Activated naive CD8-positive, alpha-beta T cell (primary cell): ENCODE data around the gene GTF2A1.
"Not testable (repeated sequence)": the region's sequence is repeated elsewhere in the genome, so short reads cannot be mapped to it uniquely, and the experiment has no call there.

Experiments used
- H3K27ac Mint-ChIP-seq: one replicate; pipeline ENCODE4 v1.8.0; 2021; ENCODE audit warnings: mixed read lengths
- H3K27me3 Mint-ChIP-seq: one replicate; pipeline ENCODE4 v1.8.0; 2021; ENCODE audit warnings: mixed read lengths
- H3K36me3 Mint-ChIP-seq: one replicate; pipeline ENCODE4 v1.8.0; 2021; ENCODE audit warnings: mixed read lengths
- H3K4me1 Mint-ChIP-seq: one replicate; pipeline ENCODE4 v1.8.0; 2021; ENCODE audit warnings: low read depth, mixed read lengths
- H3K4me3 Mint-ChIP-seq: one replicate; pipeline ENCODE4 v1.8.0; 2021; ENCODE audit warnings: mild to moderate bottlenecking, mixed read lengths
- H3K9me3 Mint-ChIP-seq: one replicate; pipeline ENCODE4 v1.8.0; 2021; ENCODE audit warnings: low read depth, mixed read lengths

The GTF2A1 gene

DNA sequence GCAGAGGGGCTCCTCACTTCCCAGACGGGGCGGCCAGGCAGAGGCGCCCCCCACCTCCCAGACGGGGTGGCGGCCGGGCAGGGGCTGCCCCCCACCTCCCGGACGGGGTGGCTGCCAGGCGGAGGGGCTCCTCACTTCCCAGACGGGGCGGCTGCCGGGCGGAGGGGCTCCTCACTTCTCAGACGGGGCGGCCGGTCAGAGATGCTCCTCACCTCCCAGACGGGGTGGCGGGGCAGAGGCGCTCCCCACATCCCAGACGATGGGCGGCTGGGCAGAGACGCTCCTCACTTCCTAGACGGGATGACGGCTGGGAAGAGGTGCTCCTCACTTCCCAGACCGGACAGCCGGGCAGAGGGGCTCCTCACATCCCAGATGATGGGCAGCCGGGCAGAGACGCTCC, 23.7 kb upstream of the GTF2A1 start:
- not testable (repeated sequence) for H3K27ac Mint-ChIP-seq

DNA sequence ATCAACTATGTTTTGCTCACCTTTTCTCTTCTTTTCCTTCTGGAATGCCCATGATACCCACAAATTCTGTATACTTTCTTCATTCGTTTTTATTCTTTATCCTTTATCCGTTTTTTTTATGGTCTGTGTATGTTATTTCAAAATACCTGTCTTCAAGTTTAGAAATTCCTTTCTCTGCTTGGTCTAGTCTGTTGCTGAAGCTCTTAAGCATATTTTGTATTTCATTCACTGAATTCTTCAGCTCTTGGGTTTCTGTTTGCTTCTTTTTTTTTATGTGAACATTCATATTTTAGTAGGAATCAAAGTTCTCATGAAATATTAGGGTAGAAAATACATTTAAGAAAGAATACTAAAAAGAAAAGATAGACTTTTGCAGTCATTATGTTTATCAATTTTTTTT, 22.7 kb upstream of the GTF2A1 start:
- H3K27ac Mint-ChIP-seq = no peak overlapping the region
- H3K4me3 Mint-ChIP-seq = no peak overlapping the region
- peaks cover 3% of the 10 kb centered on the region for H3K36me3 Mint-ChIP-seq
- H3K9me3 Mint-ChIP-seq = peaks cover 12% of the 10 kb centered on the region
- peaks cover 3% of the 10 kb centered on the region for H3K27me3 Mint-ChIP-seq
- no peaks in the 10 kb centered on the region for H3K4me1 Mint-ChIP-seq

More for the DNA sequence above, 23.7 kb upstream of the GTF2A1 start:
- peaks cover 12% of the 10 kb centered on the region for H3K9me3 Mint-ChIP-seq
- not testable (repeated sequence) for H3K4me3 Mint-ChIP-seq, H3K27me3 Mint-ChIP-seq, H3K4me1 Mint-ChIP-seq, H3K36me3 Mint-ChIP-seq

DNA sequence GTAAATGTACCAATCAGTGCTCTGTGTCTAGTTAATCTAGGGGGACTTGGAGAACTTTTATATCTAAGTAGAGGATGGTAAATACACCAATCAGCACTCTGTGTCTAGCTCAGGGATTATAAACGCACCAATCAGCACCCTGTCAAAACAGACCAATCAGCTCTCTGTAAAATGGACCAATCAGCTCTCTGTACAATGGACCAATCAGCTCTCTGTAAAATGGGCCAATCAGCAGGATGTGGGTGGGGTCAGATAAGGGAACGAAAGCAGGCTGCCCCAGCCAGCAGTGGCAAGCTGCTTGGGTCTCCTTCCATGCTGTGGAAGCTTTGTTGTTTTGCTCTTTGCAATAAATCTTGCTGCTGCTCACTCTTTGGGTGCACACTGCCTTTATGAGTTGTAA, 16.1 kb upstream of the GTF2A1 start:
- not testable (repeated sequence) for H3K9me3 Mint-ChIP-seq, H3K4me3 Mint-ChIP-seq, H3K36me3 Mint-ChIP-seq, H3K4me1 Mint-ChIP-seq, H3K27ac Mint-ChIP-seq, H3K27me3 Mint-ChIP-seq

DNA sequence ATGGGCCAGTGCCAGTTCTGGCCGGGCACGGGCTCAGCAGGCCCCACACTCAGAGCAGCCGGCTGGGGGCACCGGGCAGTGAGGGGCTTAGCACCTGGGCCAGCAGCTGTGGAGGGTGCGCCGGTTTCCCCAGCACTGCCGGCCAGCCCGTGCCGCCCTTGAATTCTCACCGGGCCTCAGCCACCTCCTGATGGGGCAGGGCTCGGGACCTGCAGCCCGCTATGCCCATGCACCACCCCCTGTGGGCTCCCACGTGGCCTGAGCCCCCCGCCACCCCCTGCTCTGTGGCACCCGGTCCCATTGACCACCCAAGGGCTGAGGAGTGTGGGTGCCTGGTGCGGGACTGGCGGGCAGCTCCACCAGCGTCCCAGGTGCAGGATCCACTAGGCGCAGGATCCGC, 15.4 kb upstream of the GTF2A1 start:
- no peaks in the 10 kb centered on the region for H3K27me3 Mint-ChIP-seq
- no peak overlapping the region for H3K4me3 Mint-ChIP-seq
- H3K9me3 Mint-ChIP-seq = no peaks in the 10 kb centered on the region
- H3K4me1 Mint-ChIP-seq = peaks cover 3% of the 10 kb centered on the region
- no peaks in the 10 kb centered on the region for H3K36me3 Mint-ChIP-seq
- no peak overlapping the region for H3K27ac Mint-ChIP-seq

DNA sequence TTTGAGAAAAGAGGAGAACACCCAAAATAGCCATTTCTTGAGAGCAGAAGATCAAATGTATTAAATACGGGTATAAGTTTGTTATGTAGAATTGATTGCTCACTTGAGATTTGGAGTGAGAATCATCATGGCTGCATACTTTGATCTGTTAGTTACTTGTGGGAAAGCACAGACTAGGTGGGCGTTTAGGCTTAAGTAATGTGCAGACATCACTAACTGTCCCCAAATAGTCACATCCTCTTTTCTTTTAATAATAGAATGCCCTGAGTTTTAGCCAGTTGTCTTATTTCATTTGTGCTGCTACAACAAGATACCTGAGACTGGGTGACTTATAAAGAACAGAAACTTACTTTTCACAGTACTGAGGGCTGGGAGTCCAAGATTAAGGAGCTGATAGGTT, 14.3 kb upstream of the GTF2A1 start:
- no peaks in the 10 kb centered on the region for H3K9me3 Mint-ChIP-seq
- H3K36me3 Mint-ChIP-seq = no peaks in the 10 kb centered on the region
- H3K4me3 Mint-ChIP-seq = no peak overlapping the region
- H3K27ac Mint-ChIP-seq = no peak overlapping the region
- H3K4me1 Mint-ChIP-seq = peaks cover 3% of the 10 kb centered on the region
- H3K27me3 Mint-ChIP-seq = no peaks in the 10 kb centered on the region

DNA sequence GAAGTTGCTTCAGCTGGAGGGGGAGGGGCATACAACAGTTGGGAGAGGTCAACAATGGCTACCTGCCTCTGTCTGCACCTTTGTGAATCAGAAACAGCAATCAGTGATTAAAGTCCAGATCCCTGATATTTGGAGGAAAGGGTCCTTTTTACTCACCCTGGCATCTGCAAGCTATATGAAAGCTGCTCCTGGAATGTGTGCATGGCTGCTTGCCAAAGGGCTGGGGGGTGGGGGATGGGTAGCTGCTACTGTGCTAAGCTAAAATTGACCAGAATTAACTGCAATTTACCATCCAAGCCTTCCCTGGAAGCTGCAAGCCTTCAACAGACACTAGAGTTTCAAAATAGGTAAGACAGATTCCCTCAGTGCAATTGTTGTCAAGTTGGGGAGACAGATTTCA, 13.5 kb upstream of the GTF2A1 start:
- Mint-ChIP-seq H3K4me3 (no peak overlapping the region), H3K27ac (no peak overlapping the region), H3K4me1 (peaks cover 3% of the 10 kb centered on the region), H3K36me3 (no peaks in the 10 kb centered on the region), H3K9me3 (no peaks in the 10 kb centered on the region), H3K27me3 (no peaks in the 10 kb centered on the region)

DNA sequence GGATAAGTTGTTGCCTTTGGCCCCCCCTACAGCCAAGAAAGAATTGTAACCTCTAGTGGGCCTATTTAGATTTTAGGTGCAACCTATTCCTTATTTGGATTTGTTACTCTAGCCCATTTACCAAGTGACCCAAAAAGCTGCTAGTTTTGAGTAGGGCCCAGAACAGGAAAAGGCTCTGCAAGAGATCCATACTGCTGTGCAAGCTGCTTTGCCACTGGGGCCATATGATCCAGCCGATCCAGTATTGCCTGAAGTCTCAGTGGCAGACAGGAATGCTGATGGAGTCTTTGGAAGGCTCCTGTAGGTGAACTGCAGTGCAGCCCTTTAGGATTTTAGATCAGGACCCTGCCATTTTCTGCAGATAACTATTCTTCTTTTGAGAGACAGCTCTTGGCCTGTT, 12.9 kb upstream of the GTF2A1 start:
- Mint-ChIP-seq H3K4me3 (no peak overlapping the region), H3K36me3 (no peaks in the 10 kb centered on the region), H3K27me3 (no peaks in the 10 kb centered on the region), H3K4me1 (peaks cover 3% of the 10 kb centered on the region), H3K27ac (no peak overlapping the region), H3K9me3 (no peaks in the 10 kb centered on the region)

DNA sequence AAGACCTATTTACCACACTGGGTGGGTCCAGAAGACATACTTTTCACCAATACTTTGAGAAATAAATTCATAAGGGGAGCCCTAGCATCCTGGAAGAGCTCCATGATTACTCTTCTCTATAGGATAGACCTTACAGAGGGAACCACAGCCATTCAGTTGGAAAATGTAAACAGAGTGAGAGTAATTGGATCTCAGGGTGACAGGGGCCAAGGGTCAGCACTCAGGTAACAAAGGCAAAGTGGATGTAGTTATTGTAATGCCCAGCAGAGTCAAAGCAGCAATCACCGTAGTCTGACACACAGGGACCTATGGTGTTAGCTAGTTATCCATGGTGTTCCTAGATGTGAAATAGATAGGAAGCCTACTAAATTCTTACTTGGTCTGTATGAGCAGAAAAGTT, 10.8 kb upstream of the GTF2A1 start:
- Mint-ChIP-seq H3K27me3 (no peaks in the 10 kb centered on the region), H3K4me3 (no peak overlapping the region), H3K9me3 (no peaks in the 10 kb centered on the region), H3K27ac (no peak overlapping the region), H3K4me1 (peaks cover 3% of the 10 kb centered on the region), H3K36me3 (no peaks in the 10 kb centered on the region)

DNA sequence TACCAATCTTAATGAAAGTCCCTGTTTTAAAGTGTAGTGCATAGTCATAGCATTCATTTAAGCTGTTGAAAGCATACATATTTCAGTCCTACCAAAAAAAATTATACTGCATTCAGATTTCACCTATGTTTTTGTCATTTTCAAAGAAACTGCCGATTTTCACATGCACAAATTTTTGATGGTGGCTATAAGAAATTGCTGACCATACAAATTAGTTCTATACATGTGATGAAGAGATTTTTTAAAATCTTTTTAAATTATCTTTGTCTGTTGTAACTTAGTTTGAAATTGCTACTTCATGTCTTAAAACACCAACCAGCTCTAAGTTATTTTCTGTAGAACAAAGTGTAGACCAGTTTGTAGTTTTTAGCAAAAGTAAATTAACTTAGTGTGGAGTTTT, 3.5 kb upstream of the GTF2A1 start:
- no peaks in the 10 kb centered on the region for H3K9me3 Mint-ChIP-seq
- H3K36me3 Mint-ChIP-seq = peaks cover 2% of the 10 kb centered on the region
- peaks cover 10% of the 10 kb centered on the region for H3K4me1 Mint-ChIP-seq
- H3K27me3 Mint-ChIP-seq = no peaks in the 10 kb centered on the region
- no peak overlapping the region for H3K27ac Mint-ChIP-seq
- no peak overlapping the region for H3K4me3 Mint-ChIP-seq

DNA sequence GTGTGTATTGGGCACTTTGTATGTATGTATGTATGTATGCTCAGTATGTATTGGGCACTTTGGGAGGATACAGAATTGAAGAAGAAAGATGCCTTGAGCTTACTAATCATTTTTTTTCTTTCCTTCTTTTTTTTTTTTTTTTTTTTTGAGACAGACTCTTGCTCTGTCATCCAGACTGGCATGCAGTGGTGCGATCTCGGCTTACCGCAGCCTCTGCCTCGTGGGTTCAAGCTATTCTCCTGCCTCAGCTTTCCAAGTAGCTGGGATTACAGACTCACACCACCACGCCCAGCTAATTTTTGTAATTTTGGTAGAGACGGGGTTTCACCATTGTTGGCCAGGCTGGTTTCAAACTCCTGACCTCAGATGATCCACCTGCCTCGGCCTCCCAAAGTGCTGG, 3.0 kb upstream of the GTF2A1 start:
- H3K4me3 Mint-ChIP-seq = not testable (repeated sequence)

DNA sequence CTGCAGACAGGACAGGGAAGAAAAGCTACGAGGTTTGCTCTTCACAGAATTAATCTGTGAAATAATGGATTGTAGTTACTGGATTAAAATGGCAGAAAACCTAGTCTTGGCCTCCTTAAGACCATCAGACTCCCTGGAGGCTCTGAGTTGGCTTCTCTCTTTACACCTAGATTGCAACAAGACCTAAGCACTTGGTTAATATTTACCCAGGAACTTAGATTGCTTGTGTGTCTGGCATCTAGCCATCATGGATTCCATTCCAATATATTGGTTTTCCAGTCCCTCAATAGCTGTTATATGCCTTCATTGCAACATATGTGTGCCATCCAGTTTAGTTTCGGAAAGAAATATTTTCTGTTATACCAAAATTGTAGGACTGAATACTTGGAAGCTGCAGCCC, 1.9 kb upstream of the GTF2A1 start:
- H3K4me3 Mint-ChIP-seq = peak overlapping the region; percentile 28

More for the DNA sequence above, 3.0 kb upstream of the GTF2A1 start:
- H3K27me3 Mint-ChIP-seq, H3K36me3 Mint-ChIP-seq, H3K9me3 Mint-ChIP-seq, H3K27ac Mint-ChIP-seq: not testable (repeated sequence)
- peaks cover 13% of the 10 kb centered on the region for H3K4me1 Mint-ChIP-seq

DNA sequence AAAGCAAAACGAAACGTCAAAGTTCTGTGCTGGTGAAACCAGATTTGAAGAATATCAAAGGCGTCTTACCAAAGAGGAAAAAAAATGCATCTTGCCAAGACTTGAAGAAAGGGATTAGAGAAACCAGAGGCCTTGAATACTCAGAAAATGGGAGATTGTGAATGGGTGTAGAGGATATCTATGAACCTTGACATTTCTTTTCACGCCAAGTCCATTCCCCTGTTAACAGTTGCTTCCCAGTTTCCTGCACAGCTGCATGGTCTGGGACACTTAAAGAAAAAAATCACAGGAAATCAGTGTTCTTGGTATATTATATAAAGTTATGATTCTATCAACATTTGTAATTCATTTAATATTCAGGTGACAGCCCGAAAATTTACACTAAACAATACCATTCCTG, 1.4 kb upstream of the GTF2A1 start:
- Mint-ChIP-seq H3K4me1 (peaks cover 30% of the 10 kb centered on the region), H3K9me3 (no peaks in the 10 kb centered on the region), H3K36me3 (peaks cover 2% of the 10 kb centered on the region), H3K27ac (peak overlapping the region; percentile 98), H3K27me3 (no peaks in the 10 kb centered on the region), H3K4me3 (peak overlapping the region; percentile 94)

More for the DNA sequence above, 1.9 kb upstream of the GTF2A1 start:
- H3K9me3 Mint-ChIP-seq = no peaks in the 10 kb centered on the region
- H3K4me1 Mint-ChIP-seq = peaks cover 24% of the 10 kb centered on the region
- H3K36me3 Mint-ChIP-seq = peaks cover 2% of the 10 kb centered on the region
- no peak overlapping the region for H3K27ac Mint-ChIP-seq
- no peaks in the 10 kb centered on the region for H3K27me3 Mint-ChIP-seq

DNA sequence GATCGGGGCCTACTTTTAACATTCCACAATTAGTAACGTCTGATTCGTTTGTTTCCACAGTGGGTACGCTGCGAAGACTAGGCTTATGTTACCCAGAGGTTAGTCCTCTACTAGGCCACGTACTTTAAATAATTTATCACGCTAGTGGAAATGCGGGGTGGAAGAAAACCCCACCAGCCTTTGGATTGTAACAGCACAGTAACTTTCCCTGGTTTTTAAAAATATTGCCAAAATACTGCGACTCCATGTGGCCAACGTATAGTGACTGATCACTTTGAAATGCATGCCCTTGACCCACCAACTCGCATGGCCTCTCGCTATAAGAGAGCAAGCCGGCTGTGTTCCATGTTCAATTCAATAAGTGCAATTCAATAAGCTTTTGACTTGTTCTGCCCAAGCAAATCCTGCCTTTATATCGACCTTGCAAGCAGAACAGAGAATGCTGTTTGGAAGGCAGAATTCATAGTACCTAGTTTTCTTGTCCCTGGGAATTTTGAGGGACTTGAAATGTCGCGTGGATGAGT, 882 bp upstream of the GTF2A1 start:
- Mint-ChIP-seq H3K27ac (peak overlapping the region; percentile 98), H3K36me3 (peaks cover 2% of the 10 kb centered on the region), H3K4me3 (peak overlapping the region; percentile 94), H3K27me3 (no peaks in the 10 kb centered on the region), H3K9me3 (no peaks in the 10 kb centered on the region), H3K4me1 (peaks cover 35% of the 10 kb centered on the region)

DNA sequence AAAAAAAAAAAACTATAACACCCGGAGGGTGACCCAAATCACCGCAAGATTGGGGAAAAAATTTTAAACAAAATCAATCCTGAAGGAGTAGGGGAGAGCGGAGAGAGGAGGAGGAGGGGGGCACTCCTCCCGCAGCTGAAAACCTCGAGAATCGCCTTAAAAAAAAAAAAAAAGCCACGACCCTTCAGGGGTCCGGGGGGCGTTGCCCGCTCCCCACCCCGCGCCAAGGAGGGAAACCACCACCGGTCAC, 254 bp downstream of the GTF2A1 start:
- Mint-ChIP-seq H3K27ac (peak overlapping the region; percentile 97), H3K4me3 (peak overlapping the region; percentile 94), H3K36me3 (peaks cover 6% of the 10 kb centered on the region), H3K27me3 (no peaks in the 10 kb centered on the region), H3K4me1 (peaks cover 44% of the 10 kb centered on the region), H3K9me3 (no peaks in the 10 kb centered on the region)

DNA sequence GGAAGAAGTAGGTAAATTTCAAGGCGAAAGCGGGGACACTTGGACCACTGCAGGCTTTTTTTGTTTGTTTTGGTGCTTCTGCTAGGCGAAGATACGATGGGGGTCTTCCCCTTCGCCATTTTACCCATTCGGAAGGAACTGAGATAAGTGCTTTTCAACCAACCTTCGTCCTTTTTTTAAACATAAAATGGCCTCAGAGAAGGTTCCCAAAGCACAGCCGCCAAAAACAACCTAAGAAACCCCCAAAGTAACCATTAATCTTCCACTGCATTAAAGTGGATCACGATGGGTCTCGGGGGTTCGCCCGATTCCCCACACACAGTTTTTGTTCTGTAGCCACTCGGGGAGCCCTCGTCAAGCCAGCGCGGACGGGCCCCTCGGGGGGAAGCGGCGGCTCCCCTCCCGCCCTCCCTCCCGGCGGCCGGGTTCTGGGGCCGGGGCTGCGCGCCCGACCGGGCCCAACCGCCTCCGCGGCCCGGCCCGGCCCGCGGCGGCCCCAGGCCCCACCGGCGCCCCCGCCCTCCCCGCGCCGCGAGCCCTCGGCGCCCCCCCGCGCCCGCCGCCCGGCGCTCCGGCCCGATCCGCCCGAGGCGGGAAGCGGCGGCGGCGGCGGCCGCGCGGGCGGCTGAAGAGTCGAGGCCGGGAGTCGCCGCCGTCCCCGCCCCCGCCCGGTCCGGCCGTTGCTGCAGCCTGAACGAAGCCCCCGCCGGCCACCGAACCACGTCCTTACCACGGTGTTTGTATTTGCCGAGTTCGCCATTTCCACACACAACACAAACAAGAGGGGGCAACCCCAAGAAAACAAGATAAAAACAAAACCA, 790 bp downstream of the GTF2A1 start:
- no peaks in the 10 kb centered on the region for H3K27me3 Mint-ChIP-seq
- H3K4me1 Mint-ChIP-seq = peaks cover 48% of the 10 kb centered on the region
- H3K27ac Mint-ChIP-seq = peak overlapping the region; percentile 100
- peaks cover 9% of the 10 kb centered on the region for H3K36me3 Mint-ChIP-seq
- H3K9me3 Mint-ChIP-seq = no peaks in the 10 kb centered on the region
- peak overlapping the region; percentile 100 for H3K4me3 Mint-ChIP-seq

DNA sequence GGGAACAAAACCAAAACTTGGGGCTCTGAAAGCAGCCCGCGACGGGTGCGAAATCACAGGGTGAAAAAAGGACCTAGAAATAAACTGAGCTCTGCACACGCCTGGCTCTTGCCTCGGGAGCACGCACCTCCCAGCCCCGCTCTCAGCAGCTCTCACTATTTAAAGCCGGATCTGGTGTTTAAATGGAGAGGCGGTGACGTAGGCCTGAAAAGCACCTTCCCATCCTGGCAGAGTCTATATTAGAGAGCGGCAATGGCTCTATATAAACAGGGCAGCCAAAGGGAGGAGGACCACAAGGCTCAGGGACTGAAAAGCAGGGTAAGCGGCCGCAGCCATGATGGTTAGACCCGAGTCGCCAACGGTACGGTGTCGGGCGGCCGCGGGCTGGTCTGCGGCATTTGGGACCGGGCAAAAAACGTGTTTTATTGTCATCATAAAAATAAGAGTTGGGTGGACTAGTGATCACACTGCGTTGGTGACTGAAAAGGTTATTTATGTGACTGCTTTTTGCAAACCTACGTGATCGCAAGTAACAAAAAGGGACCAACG, 1.5 kb downstream of the GTF2A1 start:
- H3K36me3 Mint-ChIP-seq = peaks cover 9% of the 10 kb centered on the region
- H3K9me3 Mint-ChIP-seq = no peaks in the 10 kb centered on the region
- H3K4me3 Mint-ChIP-seq = peak overlapping the region; percentile 100
- peak overlapping the region; percentile 100 for H3K27ac Mint-ChIP-seq
- peaks cover 51% of the 10 kb centered on the region for H3K4me1 Mint-ChIP-seq
- H3K27me3 Mint-ChIP-seq = no peaks in the 10 kb centered on the region
